HG03432 (cell line): ENCODE measurements around the gene CR1.
"Not testable (repeated sequence)": the region's sequence is repeated elsewhere in the genome, so short reads cannot be mapped to it uniquely, and the experiment has no call there.

Experiments used
- ATAC-seq: cut with Tn5 transposase; IDR thresholded peaks from one replicate; pipeline ENCODE4 v1.9.1; 2021; ENCODE audit warnings: mild to moderate bottlenecking, moderate library complexity; ENCODE audit not compliant: unreplicated experiment

The CR1 gene

GRCh38 chr1:207579436-207579799 is 83.5 kb downstream of the CR1 start:
- ATAC-seq = peak; percentile 79

DNA sequence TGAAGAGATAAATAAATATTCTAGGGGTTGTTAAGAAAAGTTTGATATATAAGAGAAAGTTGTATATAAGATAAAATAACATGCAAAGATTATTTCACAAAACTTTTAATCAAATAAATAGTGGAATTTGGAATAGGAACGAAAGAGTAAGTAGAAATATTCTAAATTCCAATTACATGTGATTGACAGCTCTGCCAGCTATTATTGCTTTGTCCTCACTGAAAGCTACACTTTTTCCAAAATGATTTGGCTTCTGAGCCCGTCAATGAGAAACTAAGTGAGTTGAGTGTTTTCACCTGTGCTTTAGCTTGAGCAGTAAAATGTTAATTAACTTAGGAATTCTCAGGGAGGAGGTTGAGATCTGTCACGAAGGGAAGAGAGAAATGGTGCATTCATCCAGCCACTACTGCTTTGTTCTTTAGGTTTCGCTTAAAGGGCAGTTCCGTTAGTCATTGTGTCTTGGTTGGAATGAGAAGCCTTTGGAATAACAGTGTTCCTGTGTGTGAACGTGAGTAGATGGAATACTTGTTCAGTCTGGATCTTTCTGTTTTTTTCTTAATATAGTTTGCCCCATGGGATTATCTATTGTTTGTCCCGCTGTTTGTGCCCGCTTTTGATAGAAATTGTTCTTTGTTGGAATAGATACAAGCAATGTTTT is 85.7 kb downstream of the CR1 start:
- no peak for ATAC-seq

GRCh38 chr1:207589506-207589905 is 93.5 kb downstream of the CR1 start:
- ATAC-seq = not testable (repeated sequence)

DNA sequence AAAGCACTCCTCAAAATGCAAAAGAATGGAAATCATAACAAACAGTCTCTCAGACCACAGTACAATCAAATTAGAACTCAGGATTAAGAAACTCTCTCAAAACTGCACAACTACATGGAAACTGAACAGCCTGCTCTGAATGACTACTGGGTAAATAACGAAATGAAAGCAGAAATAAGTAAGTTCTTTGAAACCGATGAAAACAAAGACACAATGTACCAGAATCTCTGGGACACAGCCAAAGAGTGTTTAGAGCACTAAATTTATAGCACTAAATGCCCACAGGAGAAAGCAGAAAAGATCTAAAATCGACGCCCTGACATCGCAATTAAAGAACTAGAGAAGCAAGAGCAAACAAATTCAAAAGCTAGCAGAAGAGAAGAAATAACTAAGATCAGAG is 95.2 kb downstream of the CR1 start:
- ATAC-seq = not testable (repeated sequence)

- not testable (repeated sequence) for ATAC-seq
Measured at GRCh38 chr1:207594095-207594494, 98.1 kb downstream of the CR1 start.

DNA sequence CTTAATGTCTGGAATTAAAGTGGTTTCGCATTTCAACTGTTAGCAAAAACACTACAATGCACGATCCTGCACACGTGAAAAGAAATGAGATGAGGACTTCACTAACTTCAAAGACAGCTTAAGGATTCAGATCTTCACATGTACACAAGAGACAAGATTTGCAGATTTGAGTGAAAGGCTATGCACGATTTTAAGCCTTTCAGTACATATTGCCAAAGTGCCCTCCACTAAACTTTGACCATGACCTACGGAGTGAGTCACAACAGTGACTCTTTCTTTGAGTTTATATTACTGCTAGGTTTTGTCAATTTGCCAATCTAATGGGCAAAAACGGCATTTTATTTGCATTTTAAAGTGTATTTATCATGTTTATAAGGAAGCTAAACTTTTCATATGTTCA is 107.8 kb downstream of the CR1 start:
- no peak for ATAC-seq

DNA sequence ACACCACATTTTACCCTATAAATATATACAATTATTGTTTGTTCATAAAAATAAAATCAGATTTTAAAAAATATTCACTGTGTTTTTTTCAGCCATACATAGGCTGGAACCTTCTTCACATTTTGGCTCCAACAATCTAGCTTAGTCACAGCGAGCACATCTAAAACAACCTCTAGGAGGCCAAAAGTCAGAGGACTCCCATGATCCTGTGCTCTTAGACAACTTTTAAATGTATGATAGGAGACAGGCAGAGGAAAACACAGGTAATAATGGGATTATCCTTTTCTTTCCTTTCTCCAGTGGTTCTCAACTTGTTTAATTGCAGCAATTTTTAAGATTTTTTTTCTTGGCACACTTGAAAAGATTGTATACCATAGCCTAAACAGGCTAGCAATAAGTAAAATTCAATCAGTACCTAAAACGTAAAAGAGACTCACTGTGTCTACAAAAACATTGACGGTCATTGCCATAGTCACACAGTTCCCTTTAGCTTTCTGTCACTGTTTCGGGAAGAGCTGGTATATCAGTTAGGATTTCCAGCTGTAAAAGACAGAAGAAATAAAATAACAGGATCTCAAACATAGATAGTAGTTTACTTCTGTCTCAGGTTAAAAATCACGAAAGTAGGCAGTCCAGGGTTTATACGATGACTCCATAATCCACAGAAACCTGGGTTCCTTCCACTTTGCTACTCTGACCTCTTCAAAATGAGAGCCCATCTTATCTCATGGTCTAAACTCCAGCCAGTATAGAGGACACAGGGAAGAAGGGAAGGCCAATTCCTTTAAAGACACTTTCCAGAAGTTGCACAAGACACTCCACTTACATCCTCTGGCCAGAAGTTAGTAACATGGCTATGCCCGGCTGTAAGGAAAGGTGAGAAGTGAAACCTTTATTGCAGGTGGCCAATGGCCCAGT is 109.7 kb downstream of the CR1 start:
- ATAC-seq = no peak

DNA sequence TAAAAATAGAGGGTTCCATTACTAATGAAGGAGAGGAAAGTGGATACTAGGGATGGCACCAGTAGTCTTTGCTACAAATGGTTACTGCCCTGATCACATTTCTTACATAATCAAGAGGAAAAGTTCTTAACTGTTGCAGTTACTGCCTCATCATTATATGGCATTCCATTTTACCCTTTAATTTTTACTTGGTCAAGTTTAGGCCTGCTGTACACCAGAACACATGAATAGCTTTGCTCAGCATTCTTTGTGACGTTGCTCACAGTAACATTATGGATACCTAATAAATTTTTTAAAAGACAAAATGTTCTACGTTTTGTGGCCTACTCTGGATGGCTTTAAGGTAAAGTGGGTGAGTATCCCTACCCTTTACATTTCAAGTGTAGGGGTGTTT is 110.4 kb downstream of the CR1 start:
- ATAC-seq = no peak

DNA sequence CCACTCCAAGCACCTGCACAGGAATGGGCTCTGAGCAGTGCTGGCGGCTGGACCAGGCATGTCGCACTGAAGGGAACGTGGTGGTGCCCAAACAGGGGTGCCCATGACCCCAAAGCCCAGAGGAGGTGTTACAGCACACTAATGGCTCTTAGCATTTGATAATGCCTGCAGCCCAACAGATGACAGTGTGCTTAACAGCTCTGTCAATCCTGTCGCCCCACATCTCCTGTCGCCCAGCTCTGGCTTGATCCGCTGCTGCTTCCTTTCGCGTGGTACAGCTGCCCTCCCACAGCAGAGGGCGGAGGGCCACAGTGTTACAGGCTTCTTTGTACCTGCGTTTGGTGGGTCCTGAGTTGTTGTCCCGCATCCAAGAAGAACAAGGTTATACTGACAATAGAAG is 116.8 kb downstream of the CR1 start:
- no peak for ATAC-seq

DNA sequence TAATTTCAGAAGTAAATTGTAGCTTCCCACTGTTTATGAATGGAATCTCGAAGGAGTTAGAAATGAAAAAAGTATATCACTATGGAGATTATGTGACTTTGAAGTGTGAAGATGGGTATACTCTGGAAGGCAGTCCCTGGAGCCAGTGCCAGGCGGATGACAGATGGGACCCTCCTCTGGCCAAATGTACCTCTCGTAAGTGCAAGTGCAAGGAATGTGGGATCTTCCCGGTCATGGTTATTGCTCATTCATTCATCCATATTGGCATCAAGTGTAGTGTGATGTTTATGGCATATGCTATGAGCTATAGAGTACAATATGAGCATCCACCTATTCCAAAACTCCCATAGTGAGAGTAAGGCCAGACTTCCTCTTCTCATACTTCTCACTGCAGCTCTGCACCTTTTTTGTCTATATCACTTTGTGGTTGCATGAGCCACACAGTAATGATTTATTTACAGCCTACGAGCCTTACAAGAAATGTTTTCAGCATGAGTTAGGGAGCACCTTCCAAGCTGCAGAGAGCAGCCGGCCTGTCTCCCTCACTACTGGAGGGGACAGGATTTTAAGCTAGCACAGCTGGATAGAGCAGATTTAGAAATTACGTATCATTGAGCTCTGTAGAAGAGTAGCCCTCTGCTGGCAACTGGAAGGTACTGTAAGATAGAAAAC is 124.0 kb downstream of the CR1 start:
- peak; percentile 92 for ATAC-seq

GRCh38 chr1:207620543-207620893 is 124.6 kb downstream of the CR1 start:
- no peak for ATAC-seq

DNA sequence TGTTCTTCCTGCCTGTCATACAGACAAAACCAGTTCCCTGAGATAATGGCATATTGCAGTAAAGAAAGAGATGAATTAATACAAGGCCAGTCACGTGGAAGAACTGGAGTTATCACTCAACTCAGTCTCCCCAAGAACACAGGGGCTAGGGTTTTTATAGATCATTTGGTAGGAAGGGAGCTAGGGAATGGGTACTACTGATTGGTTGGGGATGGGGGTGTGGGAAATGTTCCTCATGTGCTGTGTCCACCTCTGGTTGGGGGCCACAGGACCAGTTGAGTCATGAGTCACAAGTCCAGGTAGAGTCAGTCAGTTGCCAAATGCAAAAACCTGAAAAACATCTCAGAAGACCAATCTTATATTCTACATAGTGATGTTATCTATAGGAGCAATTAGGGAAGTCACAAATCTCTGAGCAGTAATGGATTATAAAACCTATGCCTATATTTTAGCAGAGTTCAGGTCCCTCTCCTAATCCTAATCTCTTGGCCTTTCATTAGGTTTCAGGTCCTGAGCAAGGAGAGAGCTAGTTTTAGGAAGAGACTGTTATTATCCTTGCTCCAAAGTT is 129.6 kb downstream of the CR1 start:
- ATAC-seq = not testable (repeated sequence)

GRCh38 chr1:207626972-207627337 is 131.0 kb downstream of the CR1 start:
- ATAC-seq = no peak

DNA sequence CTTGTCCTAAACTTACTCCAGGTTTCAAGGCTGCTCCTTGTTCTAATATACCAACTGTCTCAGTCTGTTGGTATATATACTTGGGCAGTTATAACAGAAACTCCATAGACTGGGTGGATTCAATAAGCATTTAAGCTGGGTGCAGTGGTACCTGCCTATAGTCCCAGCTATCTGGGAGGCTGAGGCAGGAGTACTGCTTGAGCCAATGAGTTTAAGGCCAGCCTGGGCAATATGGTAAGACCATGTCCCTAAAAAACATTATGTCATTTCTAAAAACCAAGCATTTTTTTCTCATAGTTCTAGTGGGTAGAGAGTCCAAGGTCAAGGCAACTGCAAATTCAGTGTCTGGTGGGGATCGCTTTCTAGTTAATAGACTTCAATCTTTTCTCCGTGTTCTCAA is 131.5 kb downstream of the CR1 start:
- ATAC-seq = no peak

GRCh38 chr1:207628776-207629175 is 132.8 kb downstream of the CR1 start:
- no peak for ATAC-seq

GRCh38 chr1:207631137-207631536 is 135.2 kb downstream of the CR1 start:
- no peak for ATAC-seq

DNA sequence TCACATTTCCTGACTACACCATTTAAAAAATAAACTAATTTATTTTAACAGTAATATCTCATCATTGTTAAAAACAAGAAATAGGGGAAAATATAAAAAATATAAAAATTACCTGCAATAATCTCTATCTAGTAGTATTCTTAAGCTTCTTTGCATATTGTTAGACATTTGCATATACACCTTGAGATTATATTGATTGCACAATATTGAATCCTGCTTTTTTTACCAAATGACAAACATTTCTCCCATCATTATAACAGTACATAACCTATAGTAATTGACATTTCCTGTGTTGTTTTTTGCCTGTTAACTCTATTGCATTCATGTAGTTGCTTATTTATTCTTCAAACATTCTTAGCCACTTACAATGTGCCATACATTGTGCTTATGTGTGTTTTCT is 137.3 kb downstream of the CR1 start:
- ATAC-seq = no peak

- ATAC-seq = not testable (repeated sequence)
Measured at GRCh38 chr1:207633699-207634289, 137.8 kb downstream of the CR1 start.

GRCh38 chr1:207634293-207634692 is 138.3 kb downstream of the CR1 start:
- not testable (repeated sequence) for ATAC-seq

DNA sequence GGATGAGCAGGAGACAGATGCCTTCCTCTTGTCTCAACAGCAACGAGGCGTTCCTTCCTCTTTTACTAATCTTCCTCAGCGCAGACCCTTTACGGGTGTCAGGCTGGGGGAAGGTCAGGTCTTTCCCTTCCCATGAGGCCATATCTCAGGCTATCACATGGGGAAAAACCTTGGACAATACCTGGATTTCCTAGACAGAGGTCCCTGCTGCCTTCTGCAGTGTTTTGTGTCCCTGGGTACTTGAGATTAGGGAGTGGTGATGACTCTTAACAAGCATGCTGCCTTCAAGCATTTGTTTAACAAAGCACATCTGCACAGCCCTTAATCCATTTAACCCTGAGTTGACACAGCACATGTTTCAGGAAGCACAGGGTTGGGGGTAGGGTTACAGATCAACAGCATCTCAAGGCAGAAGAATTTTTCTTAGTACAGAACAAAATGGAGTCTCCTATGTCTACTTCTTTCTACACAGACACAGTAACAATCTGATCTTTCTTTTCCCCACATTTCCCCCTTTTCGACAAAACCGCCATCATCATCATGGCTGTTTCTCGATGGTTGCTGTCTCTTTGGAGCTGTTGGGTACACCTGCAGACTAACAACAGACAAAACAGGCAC is 139.7 kb downstream of the CR1 start:
- not testable (repeated sequence) for ATAC-seq
